Stimulated activated CD8-positive, alpha-beta memory T cell treated with anti-CD3 and anti-CD28 coated beads, Interleukin-4, amount 100 ng/mL, for 48 hours (primary cell): ENCODE data around the gene WBP11.

ENCODE experiments used
- DNase-seq: peaks from one replicate; pipeline ENCODE4 v3.0.0-alpha.2; 2020

WBP11 gene

GRCh38 chr12:14814014-14814413 is 10.7 kb upstream of the WBP11 start, which contains the start of gene SMCO3:
Gene SMCO3, minus strand, starts transcription at chr12:14814182. Its CDS starts 7,502 bp downstream, at chr12:14806680.
- no peak for DNase-seq

DNA sequence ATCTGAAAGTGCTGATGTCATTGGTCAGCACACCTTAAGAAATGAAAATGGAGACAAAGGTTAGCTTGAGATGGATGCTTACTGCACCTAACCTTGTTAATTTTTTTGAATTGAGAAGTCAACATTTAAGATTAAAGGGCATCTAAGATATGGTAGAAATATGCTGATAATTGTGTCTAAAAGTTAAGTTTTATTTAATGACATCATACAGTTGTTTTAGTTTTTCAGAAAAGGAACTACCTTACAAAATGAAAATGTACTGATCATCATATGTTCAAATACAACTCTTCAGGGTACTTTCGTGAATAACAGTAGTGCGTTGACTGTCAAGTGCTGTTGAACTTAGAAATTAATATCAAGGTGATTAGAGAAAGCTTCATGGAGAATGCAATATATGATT is 8.2 kb upstream of the WBP11 start:
- no peak for DNase-seq

DNA sequence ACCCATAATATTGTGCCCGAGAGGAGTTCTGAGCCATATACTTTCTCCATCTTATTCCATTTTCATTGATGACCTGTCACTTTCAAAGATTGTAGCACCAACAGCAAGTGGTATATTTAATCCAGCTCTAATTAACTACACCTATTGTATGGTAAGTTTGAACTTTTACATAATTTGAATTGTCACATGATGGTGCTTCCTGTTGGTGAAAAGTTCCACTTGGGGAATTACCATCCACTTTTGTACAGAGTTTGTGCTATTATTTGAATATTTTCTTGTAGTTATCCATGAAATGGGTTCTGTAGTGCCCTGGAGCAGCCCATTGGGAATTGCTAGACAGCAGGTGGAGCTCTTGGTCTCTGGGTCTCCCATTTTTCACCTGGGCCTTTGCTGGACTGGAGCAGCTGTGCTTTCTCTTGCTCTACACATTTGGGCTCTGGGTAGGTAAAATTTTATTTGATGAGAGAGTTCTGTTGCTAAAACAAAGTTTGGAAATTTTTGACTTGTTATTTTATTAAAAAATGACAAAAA is 7.7 kb upstream of the WBP11 start:
- no peak for DNase-seq

GRCh38 chr12:14810167-14810952 is 7.1 kb upstream of the WBP11 start:
- DNase-seq: no peak

GRCh38 chr12:14803830-14804160 is 517 bp upstream of the WBP11 start:
- DNase-seq: no peak

GRCh38 chr12:14802721-14803010 is 612 bp downstream of the WBP11 start:
- no peak for DNase-seq

GRCh38 chr12:14802247-14802646 is 1.0 kb downstream of the WBP11 start:
- no peak for DNase-seq

GRCh38 chr12:14795028-14795448 is 8.2 kb downstream of the WBP11 start:
- no peak for DNase-seq

GRCh38 chr12:14785568-14785967 is 17.7 kb downstream of the WBP11 start:
- DNase-seq: no peak

DNA sequence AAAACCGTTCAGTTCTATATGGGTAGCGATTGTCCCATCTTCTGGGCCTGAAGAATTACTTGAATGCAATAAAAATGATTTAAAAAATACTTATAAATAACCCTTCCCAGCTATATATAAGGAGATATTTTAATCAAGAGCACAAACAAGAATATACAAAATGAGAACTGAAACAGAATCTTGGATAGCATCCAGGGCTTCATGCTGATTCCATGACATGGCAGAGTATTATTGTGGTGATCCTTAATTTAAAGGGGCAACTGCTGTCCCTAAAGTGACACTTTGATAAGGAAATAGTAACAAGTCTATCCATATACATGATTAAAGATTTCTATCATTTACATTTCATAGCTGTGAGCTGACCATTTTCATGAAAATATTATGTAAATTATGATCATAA is 18.8 kb downstream of the WBP11 start:
- no peak for DNase-seq

GRCh38 chr12:14782756-14783155 is 20.5 kb downstream of the WBP11 start:
- DNase-seq: no peak

DNA sequence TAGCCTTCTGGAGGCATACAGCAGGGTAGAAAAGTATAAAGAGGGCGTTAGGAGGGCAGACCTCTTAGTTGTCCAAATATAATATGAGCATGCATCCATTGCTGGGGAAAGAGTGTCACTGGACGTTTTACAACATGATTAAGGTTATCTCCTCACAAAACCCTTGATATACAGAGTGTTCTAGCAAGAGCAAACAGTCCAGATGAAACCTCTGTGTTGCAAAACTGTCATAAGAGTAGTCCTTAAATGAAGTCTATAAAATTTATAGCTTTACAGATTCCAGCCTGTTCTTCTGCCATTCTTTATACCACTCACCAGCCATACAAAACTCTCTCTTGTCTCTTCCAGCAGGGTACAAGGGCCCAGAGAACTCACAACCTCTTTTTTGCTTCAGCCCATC is 21.7 kb downstream of the WBP11 start:
- no peak for DNase-seq

DNA sequence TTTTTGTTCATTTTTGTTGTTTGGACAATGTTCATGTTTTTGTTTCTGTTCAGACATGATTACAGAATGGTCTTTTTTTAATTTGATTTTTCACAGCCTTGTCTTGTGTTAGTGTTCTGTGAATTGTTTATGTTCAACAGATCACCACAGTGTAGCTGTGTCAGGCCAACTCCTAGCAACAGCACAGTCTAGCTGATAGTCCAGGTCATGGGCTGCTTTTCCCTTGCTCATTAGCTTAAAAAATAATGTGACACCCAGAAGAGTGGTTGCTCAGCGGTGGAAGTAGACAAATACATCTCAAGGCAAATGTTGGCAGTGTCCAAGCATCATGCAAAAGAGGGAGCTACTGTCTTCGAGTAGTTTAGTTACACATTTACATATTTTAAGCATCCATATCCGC is 22.4 kb downstream of the WBP11 start:
- DNase-seq: no peak

GRCh38 chr12:14779834-14780233 is 23.4 kb downstream of the WBP11 start:
- DNase-seq: no peak

GRCh38 chr12:14777271-14777670 is 26.0 kb downstream of the WBP11 start:
- DNase-seq: no peak

DNA sequence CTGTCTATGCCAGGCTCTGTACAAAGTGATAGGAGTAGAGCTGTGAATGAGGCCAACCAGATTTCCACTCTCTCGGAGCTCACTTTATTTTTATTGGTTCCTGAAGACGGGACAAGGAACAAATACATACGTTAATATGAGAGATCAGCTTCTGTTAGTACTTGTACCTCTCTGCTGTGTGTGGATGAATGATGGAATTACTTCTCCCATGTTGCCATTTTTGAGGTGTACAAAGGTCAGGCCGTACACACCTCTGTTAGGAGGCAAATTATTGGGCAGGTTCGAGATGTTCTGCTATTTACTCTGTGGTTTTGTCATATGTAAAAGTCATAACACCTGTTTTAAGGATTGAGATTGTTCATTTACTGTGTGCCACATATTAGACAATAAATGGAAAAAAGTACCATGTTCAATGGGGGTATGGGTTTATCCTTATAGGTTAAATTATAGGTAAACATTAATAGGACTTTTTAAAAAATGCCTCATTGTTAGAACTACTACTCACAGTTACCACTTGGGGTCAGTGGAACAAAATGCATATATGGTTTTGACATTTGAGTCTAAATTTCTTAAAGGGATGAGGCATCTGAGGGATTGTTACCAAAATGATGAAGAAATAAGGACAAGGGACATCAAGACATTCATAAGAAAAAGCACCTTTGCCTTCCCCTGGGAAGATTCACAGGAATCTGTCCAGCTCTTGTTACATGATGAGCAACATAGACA is 26.9 kb downstream of the WBP11 start:
- DNase-seq: no peak

- DNase-seq: no peak
These were observed 27.7 kb downstream of the WBP11 start for GRCh38 chr12:14775636-14775980.

GRCh38 chr12:14774906-14775635 is 28.2 kb downstream of the WBP11 start:
- peak; percentile 51 for DNase-seq

DNA sequence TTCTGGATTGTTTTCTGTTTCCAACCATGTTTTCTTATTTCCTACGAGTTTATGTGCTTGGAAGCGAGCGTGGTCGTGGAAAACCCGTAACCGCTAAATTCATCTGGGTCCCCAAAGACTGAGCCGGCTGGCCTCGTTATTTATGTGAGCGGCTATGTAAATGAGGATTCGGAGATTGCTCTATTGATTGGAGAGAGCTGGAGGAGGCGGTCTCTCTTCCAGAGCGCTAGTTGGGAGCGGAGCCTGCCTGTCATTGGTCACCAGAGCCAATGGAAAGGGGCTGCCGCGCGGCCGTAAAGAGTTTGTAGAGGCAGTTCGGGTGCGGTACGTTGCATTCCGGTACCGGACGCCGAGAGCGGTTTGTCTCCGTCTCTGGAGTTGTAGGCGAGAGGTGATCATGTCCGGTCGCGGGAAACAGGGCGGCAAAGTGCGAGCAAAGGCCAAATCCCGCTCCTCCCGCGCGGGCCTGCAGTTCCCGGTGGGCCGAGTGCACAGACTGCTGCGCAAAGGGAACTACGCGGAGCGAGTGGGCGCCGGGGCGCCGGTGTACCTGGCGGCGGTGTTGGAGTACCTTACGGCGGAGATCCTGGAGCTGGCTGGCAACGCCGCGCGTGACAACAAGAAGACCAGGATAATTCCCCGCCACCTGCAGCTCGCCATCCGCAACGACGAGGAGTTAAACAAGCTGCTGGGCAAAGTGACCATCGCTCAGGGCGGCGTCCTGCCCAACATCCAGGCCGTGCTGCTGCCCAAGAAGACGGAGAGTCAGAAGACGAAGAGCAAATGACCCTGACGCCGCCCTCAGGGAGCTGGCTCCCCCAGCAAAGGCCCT is 29.0 kb downstream of the WBP11 start:
- DNase-seq: peak; percentile 89

DNA sequence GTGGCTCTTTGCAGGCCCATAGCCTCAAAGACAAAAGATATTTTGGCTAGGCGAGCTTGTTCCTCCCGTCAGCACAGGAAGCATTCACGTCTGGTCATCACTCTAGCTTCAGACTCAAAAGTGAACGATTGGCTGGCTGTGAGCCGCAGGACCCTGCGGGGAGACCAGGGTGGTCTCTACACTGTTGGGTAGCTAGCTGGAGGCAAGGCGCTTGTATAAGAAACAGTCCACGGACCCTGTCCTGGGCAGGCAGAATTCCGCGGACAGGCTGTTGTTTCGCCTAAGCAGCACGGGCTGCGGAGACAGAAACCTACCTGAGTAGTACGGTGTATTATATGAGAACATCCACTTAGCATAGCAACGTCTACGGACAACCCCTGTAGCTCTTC is 29.6 kb downstream of the WBP11 start:
- peak; percentile 66 for DNase-seq

GRCh38 chr12:14772946-14773345 is 30.3 kb downstream of the WBP11 start:
- no peak for DNase-seq

GRCh38 chr12:14771651-14772137 is 31.6 kb downstream of the WBP11 start:
- peak; percentile 36 for DNase-seq
